NCI-H345 treated with DMSO at 0.1 percent for 48 hours (cell line): ENCODE data around the gene STON2.

ENCODE experiments used
- DNase-seq: peaks from one replicate; lab custom pipeline; 2025; ENCODE audit not compliant: unreplicated experiment; lab: John Stamatoyannopoulos, UW

STON2 gene

GRCh38 chr14:81305065-81305464 is 95.1 kb downstream of the STON2 start:
- DNase-seq = no peak

- DNase-seq = peak; percentile 56
Observed at GRCh38 chr14:81303258-81303935, 96.7 kb downstream of the STON2 start.

GRCh38 chr14:81302638-81303037 is 97.5 kb downstream of the STON2 start:
- DNase-seq = no peak

- DNase-seq = no peak
Observed at GRCh38 chr14:81301813-81302212, 98.3 kb downstream of the STON2 start.

- DNase-seq = no peak
Observed at GRCh38 chr14:81301371-81301770, 98.8 kb downstream of the STON2 start.

- DNase-seq = no peak
Observed at GRCh38 chr14:81298911-81299310, 101.2 kb downstream of the STON2 start.

GRCh38 chr14:81298122-81298521 is 102.0 kb downstream of the STON2 start:
- DNase-seq = no peak

- DNase-seq = no peak
Observed at GRCh38 chr14:81295958-81296923, 103.9 kb downstream of the STON2 start.

- no peak for DNase-seq
Observed at GRCh38 chr14:81289516-81289915, 110.6 kb downstream of the STON2 start.

- no peak for DNase-seq
Observed at GRCh38 chr14:81286574-81287370, 113.4 kb downstream of the STON2 start.

- no peak for DNase-seq
Observed at GRCh38 chr14:81285245-81285644, 114.9 kb downstream of the STON2 start.

- no peak for DNase-seq
Observed at GRCh38 chr14:81281332-81281731, 118.8 kb downstream of the STON2 start.

- no peak for DNase-seq
Observed at GRCh38 chr14:81280136-81280791, 119.9 kb downstream of the STON2 start.

GRCh38 chr14:81277096-81277495 is 123.0 kb downstream of the STON2 start:
- DNase-seq = no peak

- no peak for DNase-seq
Observed at GRCh38 chr14:81276073-81277069, 123.8 kb downstream of the STON2 start.

- no peak for DNase-seq
Observed at GRCh38 chr14:81275305-81276072, 124.6 kb downstream of the STON2 start.

GRCh38 chr14:81273961-81274575 is 126.1 kb downstream of the STON2 start:
- no peak for DNase-seq

GRCh38 chr14:81273521-81273920 is 126.6 kb downstream of the STON2 start:
- DNase-seq = no peak
